ENCODE measurements around the gene ALAS1. TPM values are rescaled to one million over a fixed set of nuclear protein-coding genes. Genes with fewer than 3 reads are reported as not detected.
A peak's percentile ranks its signal among the peaks of the same experiment; 100 is the strongest.
"Not testable (repeated sequence)": the region's sequence is repeated elsewhere in the genome, so short reads cannot be mapped to it uniquely, and the experiment has no call there.

The ALAS1 gene
- 61.9 TPM for polyA plus RNA-seq (2012; ENCODE audit: low read depth, missing spikeins)

- FAIRE-seq, result peak; percentile 99
- DNase-seq (ENCODE audit: insufficient read length, low spot score), result peak; percentile 99
- peak; percentile 51 for TF ChIP-seq SPI1 (IDR thresholded peaks at IDR 0.05; ENCODE audit: low read depth, low read length)
- no peak for TF ChIP-seq PAX5 (IDR thresholded peaks at IDR 0.05; ENCODE audit: insufficient read depth, low read length, severe bottlenecking)
- TF ChIP-seq POLR2AphosphoS5 (IDR thresholded peaks at IDR 0.05; ENCODE audit: low read depth, low read length), result peak; percentile 87
- TF ChIP-seq POLR2A (IDR thresholded peaks at IDR 0.05; ENCODE audit: low read depth, low read length), result peak; percentile 85
- TF ChIP-seq POU2F2 (IDR thresholded peaks at IDR 0.05; ENCODE audit: low read depth, low read length), result no peak
- TF ChIP-seq TAF1 (IDR thresholded peaks at IDR 0.05; ENCODE audit: low read depth, low read length), result 0 out of 2 replicates have a peak, but pooled peaks have one; percentile 27
These were observed at the start of gene ALAS1 for GRCh38 chr3:52197842-52198625. Gene ALAS1, plus strand, starts transcription at chr3:52198160. Its CDS starts 1,082 bp downstream, at chr3:52199242.

GRCh38 chr3:52149021-52149420 is 48.9 kb upstream of the ALAS1 start:
- DNase-seq (ENCODE audit: insufficient read length, low spot score), result no peak
- no peak for FAIRE-seq
- TF ChIP-seq TAF1 (IDR thresholded peaks at IDR 0.05; ENCODE audit: low read depth, low read length) (no peak), POLR2A (IDR thresholded peaks at IDR 0.05; ENCODE audit: low read depth, low read length) (no peak), POLR2AphosphoS5 (IDR thresholded peaks at IDR 0.05; ENCODE audit: low read depth, low read length) (no peak), PAX5 (IDR thresholded peaks at IDR 0.05; ENCODE audit: insufficient read depth, low read length, severe bottlenecking) (no peak), POU2F2 (IDR thresholded peaks at IDR 0.05; ENCODE audit: low read depth, low read length) (no peak), SPI1 (IDR thresholded peaks at IDR 0.05; ENCODE audit: low read depth, low read length) (no peak)

- no peak for TF ChIP-seq POU2F2 (IDR thresholded peaks at IDR 0.05; ENCODE audit: low read depth, low read length)
- no peak for TF ChIP-seq SPI1 (IDR thresholded peaks at IDR 0.05; ENCODE audit: low read depth, low read length)
- TF ChIP-seq PAX5 (IDR thresholded peaks at IDR 0.05; ENCODE audit: insufficient read depth, low read length, severe bottlenecking), result no peak
- TF ChIP-seq POLR2A (IDR thresholded peaks at IDR 0.05; ENCODE audit: low read depth, low read length), result no peak
- TF ChIP-seq POLR2AphosphoS5 (IDR thresholded peaks at IDR 0.05; ENCODE audit: low read depth, low read length), result no peak
- no peak for TF ChIP-seq TAF1 (IDR thresholded peaks at IDR 0.05; ENCODE audit: low read depth, low read length)
- FAIRE-seq (no peak), DNase-seq (ENCODE audit: insufficient read length, low spot score) (no peak)
These were observed 48.2 kb upstream of the ALAS1 start for GRCh38 chr3:52149726-52150125.

GRCh38 chr3:52150357-52150756 is 47.6 kb upstream of the ALAS1 start:
- FAIRE-seq (peak; percentile 13), DNase-seq (ENCODE audit: insufficient read length, low spot score) (no peak)
- TF ChIP-seq POU2F2 (IDR thresholded peaks at IDR 0.05; ENCODE audit: low read depth, low read length) (no peak), POLR2AphosphoS5 (IDR thresholded peaks at IDR 0.05; ENCODE audit: low read depth, low read length) (no peak), POLR2A (IDR thresholded peaks at IDR 0.05; ENCODE audit: low read depth, low read length) (no peak), TAF1 (IDR thresholded peaks at IDR 0.05; ENCODE audit: low read depth, low read length) (no peak), SPI1 (IDR thresholded peaks at IDR 0.05; ENCODE audit: low read depth, low read length) (no peak), PAX5 (IDR thresholded peaks at IDR 0.05; ENCODE audit: insufficient read depth, low read length, severe bottlenecking) (no peak)

GRCh38 chr3:52150860-52151259 is 47.1 kb upstream of the ALAS1 start:
- no peak for DNase-seq (ENCODE audit: insufficient read length, low spot score)
- no peak for FAIRE-seq
- TF ChIP-seq SPI1 (IDR thresholded peaks at IDR 0.05; ENCODE audit: low read depth, low read length) (no peak), POLR2A (IDR thresholded peaks at IDR 0.05; ENCODE audit: low read depth, low read length) (no peak), POU2F2 (IDR thresholded peaks at IDR 0.05; ENCODE audit: low read depth, low read length) (no peak), POLR2AphosphoS5 (IDR thresholded peaks at IDR 0.05; ENCODE audit: low read depth, low read length) (no peak), TAF1 (IDR thresholded peaks at IDR 0.05; ENCODE audit: low read depth, low read length) (no peak), PAX5 (IDR thresholded peaks at IDR 0.05; ENCODE audit: insufficient read depth, low read length, severe bottlenecking) (no peak)

GRCh38 chr3:52151991-52152390 is 46.0 kb upstream of the ALAS1 start:
- not testable (repeated sequence) for DNase-seq (ENCODE audit: insufficient read length, low spot score); FAIRE-seq

- FAIRE-seq (peak; percentile 5), DNase-seq (ENCODE audit: insufficient read length, low spot score) (no peak)
- TF ChIP-seq POLR2A (IDR thresholded peaks at IDR 0.05; ENCODE audit: low read depth, low read length) (no peak), SPI1 (IDR thresholded peaks at IDR 0.05; ENCODE audit: low read depth, low read length) (no peak), PAX5 (IDR thresholded peaks at IDR 0.05; ENCODE audit: insufficient read depth, low read length, severe bottlenecking) (no peak), POU2F2 (IDR thresholded peaks at IDR 0.05; ENCODE audit: low read depth, low read length) (no peak), POLR2AphosphoS5 (IDR thresholded peaks at IDR 0.05; ENCODE audit: low read depth, low read length) (no peak), TAF1 (IDR thresholded peaks at IDR 0.05; ENCODE audit: low read depth, low read length) (no peak)
These were observed 44.4 kb upstream of the ALAS1 start for GRCh38 chr3:52153389-52154096.

GRCh38 chr3:52154135-52155094 is 43.5 kb upstream of the ALAS1 start, which contains the start of gene POC1A:
Gene POC1A, minus strand, starts transcription at chr3:52154423. Its CDS starts 51 bp downstream, at chr3:52154372.
- DNase-seq (ENCODE audit: insufficient read length, low spot score), result peak; percentile 84
- peak; percentile 98 for FAIRE-seq
- TF ChIP-seq POLR2AphosphoS5 (IDR thresholded peaks at IDR 0.05; ENCODE audit: low read depth, low read length) (no peak), TAF1 (IDR thresholded peaks at IDR 0.05; ENCODE audit: low read depth, low read length) (peak; percentile 29; the same call in 1 of the 2 replicates)

GRCh38 chr3:52155912-52156311 is 42.0 kb upstream of the ALAS1 start:
- TF ChIP-seq POLR2A (IDR thresholded peaks at IDR 0.05; ENCODE audit: low read depth, low read length), result no peak
- no peak for TF ChIP-seq TAF1 (IDR thresholded peaks at IDR 0.05; ENCODE audit: low read depth, low read length)
- no peak for TF ChIP-seq PAX5 (IDR thresholded peaks at IDR 0.05; ENCODE audit: insufficient read depth, low read length, severe bottlenecking)
- no peak for TF ChIP-seq POU2F2 (IDR thresholded peaks at IDR 0.05; ENCODE audit: low read depth, low read length)
- no peak for TF ChIP-seq SPI1 (IDR thresholded peaks at IDR 0.05; ENCODE audit: low read depth, low read length)
- TF ChIP-seq POLR2AphosphoS5 (IDR thresholded peaks at IDR 0.05; ENCODE audit: low read depth, low read length), result no peak
- DNase-seq (ENCODE audit: insufficient read length, low spot score), result no peak
- no peak for FAIRE-seq
